ENCODE results near the gene SKI. TPM values are rescaled to one million over a fixed set of nuclear protein-coding genes. Genes with fewer than 3 reads are reported as not detected.

Gene SKI
- total and polyA plus RNA-seq, 2 experiments from 2014 or later = 9.3 to 66.8 TPM

DNA sequence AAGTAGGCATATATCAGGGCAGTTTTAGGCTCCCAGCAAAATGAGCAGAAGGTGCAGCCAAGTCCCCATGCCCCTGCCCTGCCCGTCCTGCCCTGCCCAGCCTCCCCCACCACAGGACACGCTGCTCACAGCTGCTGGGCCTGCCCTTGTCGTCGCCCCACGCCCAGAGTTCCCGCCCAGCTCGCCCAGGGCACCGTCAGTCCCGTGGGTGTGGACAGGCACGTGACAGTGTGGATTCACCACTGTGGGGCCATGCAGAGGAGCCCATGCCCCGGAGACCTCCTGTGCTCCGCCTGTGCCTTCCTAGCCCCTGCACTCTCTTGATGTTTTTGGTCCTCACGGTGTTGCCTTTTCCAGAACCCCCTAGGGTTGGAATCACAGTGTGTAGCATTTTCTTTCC is 40.5 kb upstream of the SKI start (continued):
- TF ChIP-seq, protein P1, sequence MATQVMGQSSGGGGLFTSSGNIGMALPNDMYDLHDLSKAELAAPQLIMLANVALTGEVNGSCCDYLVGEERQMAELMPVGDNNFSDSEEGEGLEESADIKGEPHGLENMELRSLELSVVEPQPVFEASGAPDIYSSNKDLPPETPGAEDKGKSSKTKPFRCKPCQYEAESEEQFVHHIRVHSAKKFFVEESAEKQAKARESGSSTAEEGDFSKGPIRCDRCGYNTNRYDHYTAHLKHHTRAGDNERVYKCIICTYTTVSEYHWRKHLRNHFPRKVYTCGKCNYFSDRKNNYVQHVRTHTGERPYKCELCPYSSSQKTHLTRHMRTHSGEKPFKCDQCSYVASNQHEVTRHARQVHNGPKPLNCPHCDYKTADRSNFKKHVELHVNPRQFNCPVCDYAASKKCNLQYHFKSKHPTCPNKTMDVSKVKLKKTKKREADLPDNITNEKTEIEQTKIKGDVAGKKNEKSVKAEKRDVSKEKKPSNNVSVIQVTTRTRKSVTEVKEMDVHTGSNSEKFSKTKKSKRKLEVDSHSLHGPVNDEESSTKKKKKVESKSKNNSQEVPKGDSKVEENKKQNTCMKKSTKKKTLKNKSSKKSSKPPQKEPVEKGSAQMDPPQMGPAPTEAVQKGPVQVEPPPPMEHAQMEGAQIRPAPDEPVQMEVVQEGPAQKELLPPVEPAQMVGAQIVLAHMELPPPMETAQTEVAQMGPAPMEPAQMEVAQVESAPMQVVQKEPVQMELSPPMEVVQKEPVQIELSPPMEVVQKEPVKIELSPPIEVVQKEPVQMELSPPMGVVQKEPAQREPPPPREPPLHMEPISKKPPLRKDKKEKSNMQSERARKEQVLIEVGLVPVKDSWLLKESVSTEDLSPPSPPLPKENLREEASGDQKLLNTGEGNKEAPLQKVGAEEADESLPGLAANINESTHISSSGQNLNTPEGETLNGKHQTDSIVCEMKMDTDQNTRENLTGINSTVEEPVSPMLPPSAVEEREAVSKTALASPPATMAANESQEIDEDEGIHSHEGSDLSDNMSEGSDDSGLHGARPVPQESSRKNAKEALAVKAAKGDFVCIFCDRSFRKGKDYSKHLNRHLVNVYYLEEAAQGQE (IDR thresholded peaks at IDR 0.05; ENCODE audit: unreplicated experiment) = no peak
- TF ChIP-seq EZH2phosphoT487 (IDR thresholded peaks at IDR 0.05; ENCODE audit: unreplicated experiment) = no peak
- no peak for TF ChIP-seq CREB1 (CRISPR knock-in tag; IDR thresholded peaks at IDR 0.05; ENCODE audit: low read depth)
- TF ChIP-seq ZNF114 (CRISPR knock-in tag; IDR thresholded peaks at IDR 0.05) = no peak
- TF ChIP-seq JUNB (IDR thresholded peaks at IDR 0.05; ENCODE audit: unreplicated experiment) = no peak

DNA sequence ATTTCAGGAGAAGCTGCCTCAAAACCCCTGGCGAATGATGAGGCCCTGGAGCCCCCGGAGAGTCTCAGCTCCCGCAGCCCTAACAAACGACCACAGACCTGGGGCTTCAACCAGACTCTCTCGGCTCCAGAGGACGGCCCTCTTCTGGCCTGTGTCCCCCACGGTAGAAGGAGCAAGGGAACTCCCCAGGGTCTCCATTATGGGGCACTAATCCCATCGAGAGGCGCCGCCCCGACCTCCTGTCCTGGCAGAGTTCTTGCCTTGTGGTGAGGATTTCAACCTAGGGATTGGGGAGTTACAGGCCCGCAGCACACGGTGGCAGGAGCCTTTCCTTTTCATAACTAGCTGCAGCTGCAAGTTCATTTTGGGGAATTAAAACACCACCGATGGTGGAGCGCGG is 39.8 kb upstream of the SKI start:
- no peaks in the 10 kb centered on the region; the same call in 1 of the 2 replicates for H4K20me1 ChIP-seq (replicated peaks; ENCODE audit: insufficient read depth)
- Mint-ChIP-seq H3K27me3 (ENCODE audit: insufficient read depth, low read depth, poor library complexity) (peaks cover 24% of the 10 kb centered on the region), H3K36me3 (ENCODE audit: low read depth) (peaks cover 21% of the 10 kb centered on the region), H3K4me3 (no peak overlapping the region), H3K9me3 (no peaks in the 10 kb centered on the region; the same call in 1 of the 3 replicates), H3K27ac (no peak overlapping the region), H3K4me1 (peaks cover 10% of the 10 kb centered on the region)
- H3F3A ChIP-seq (replicated peaks; ENCODE audit: low read depth) = peaks cover 8% of the 10 kb centered on the region
- DNase-seq (ENCODE audit: low spot score) (no peak), ATAC-seq (no peak)
- no peak overlapping the region for H2AFZ ChIP-seq
- no peaks in the 10 kb centered on the region for H3K36me3 ChIP-seq (ENCODE audit: insufficient read depth)
- no peaks in the 10 kb centered on the region for H3K27me3 ChIP-seq (ENCODE audit: insufficient read depth)
- H3K4me3 ChIP-seq = no peak overlapping the region
- no peak overlapping the region for H3K4me2 ChIP-seq
- no peaks in the 10 kb centered on the region for H3K9me2 ChIP-seq (ENCODE audit: insufficient read depth)
- H3K79me2 ChIP-seq (replicated peaks; ENCODE audit: insufficient read depth) = peaks cover 19% of the 10 kb centered on the region
- H3K4me1 ChIP-seq (ENCODE audit: insufficient read depth) = peaks cover 5% of the 10 kb centered on the region; the same call in 1 of the 2 replicates
- H3K27ac ChIP-seq (ENCODE audit: low read depth) = no peak overlapping the region
- TF ChIP-seq NANOG (IDR thresholded peaks at IDR 0.05; ENCODE audit: borderline replicate concordance) (no peak), ZNF114 (CRISPR knock-in tag; IDR thresholded peaks at IDR 0.05) (no peak), EZH2 (IDR thresholded peaks at IDR 0.05; ENCODE audit: low read depth, unreplicated experiment) (no peak), EZH2phosphoT487 (IDR thresholded peaks at IDR 0.05; ENCODE audit: unreplicated experiment) (no peak)
- TF ChIP-seq, protein P2, sequence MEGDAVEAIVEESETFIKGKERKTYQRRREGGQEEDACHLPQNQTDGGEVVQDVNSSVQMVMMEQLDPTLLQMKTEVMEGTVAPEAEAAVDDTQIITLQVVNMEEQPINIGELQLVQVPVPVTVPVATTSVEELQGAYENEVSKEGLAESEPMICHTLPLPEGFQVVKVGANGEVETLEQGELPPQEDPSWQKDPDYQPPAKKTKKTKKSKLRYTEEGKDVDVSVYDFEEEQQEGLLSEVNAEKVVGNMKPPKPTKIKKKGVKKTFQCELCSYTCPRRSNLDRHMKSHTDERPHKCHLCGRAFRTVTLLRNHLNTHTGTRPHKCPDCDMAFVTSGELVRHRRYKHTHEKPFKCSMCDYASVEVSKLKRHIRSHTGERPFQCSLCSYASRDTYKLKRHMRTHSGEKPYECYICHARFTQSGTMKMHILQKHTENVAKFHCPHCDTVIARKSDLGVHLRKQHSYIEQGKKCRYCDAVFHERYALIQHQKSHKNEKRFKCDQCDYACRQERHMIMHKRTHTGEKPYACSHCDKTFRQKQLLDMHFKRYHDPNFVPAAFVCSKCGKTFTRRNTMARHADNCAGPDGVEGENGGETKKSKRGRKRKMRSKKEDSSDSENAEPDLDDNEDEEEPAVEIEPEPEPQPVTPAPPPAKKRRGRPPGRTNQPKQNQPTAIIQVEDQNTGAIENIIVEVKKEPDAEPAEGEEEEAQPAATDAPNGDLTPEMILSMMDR (conservative IDR thresholded peaks at IDR 0.05; ENCODE audit: low read depth in 2 of 2) = no peak
- TF ChIP-seq, protein P1 (IDR thresholded peaks at IDR 0.05; ENCODE audit: unreplicated experiment) = no peak
- TF ChIP-seq, protein P3, sequence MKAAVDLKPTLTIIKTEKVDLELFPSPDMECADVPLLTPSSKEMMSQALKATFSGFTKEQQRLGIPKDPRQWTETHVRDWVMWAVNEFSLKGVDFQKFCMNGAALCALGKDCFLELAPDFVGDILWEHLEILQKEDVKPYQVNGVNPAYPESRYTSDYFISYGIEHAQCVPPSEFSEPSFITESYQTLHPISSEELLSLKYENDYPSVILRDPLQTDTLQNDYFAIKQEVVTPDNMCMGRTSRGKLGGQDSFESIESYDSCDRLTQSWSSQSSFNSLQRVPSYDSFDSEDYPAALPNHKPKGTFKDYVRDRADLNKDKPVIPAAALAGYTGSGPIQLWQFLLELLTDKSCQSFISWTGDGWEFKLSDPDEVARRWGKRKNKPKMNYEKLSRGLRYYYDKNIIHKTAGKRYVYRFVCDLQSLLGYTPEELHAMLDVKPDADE (IDR thresholded peaks at IDR 0.05) = no peak

Measured in GM23338 (cell line).